IPS-20b (cell line): ENCODE results near the gene ZNF491.
"Not testable (repeated sequence)": the region's sequence is repeated elsewhere in the genome, so short reads cannot be mapped to it uniquely, and the experiment has no call there.

ENCODE experiments used
- H3K27ac ChIP-seq: one replicate; pipeline ENCODE4 v1.5.1; 2013; ENCODE audit warnings: low read length
- H3K27me3 ChIP-seq: 2 replicates; pipeline ENCODE4 v1.6.1; 2013; ENCODE audit warnings: mild to moderate bottlenecking, low read length, inconsistent platforms; ENCODE audit not compliant: insufficient read depth
- H3K36me3 ChIP-seq: 2 replicates; pipeline ENCODE4 v1.6.1; 2013; ENCODE audit warnings: low read depth, mild to moderate bottlenecking, inconsistent platforms, low read length, moderate library complexity; ENCODE audit not compliant: insufficient read depth
- H3K4me1 ChIP-seq: 2 replicates; pipeline ENCODE4 v1.6.1; 2013; ENCODE audit warnings: mild to moderate bottlenecking, control low read depth, inconsistent platforms, low read length, moderate library complexity; ENCODE audit not compliant: insufficient read depth
- H3K4me3 ChIP-seq: 2 replicates; pipeline ENCODE4 v1.5.1; 2013; ENCODE audit warnings: mild to moderate bottlenecking, low read length, inconsistent platforms
- H3K9ac ChIP-seq: 2 replicates; pipeline ENCODE4 v1.6.1; 2013; ENCODE audit warnings: low read depth, mild to moderate bottlenecking, inconsistent platforms, low read length, moderate library complexity
- H3K9me3 ChIP-seq: 2 replicates; pipeline ENCODE4 v1.6.1; 2013; ENCODE audit warnings: mild to moderate bottlenecking, low read depth, low read length, inconsistent platforms; ENCODE audit not compliant: insufficient read depth

The ZNF491 gene

GRCh38 chr19:11814029-11814699 lies 15.8 kb downstream of the ZNF491 start, which contains the start of gene ZNF440:
ZNF440 (plus strand) TSS chr19:11814273; CDS start chr19:11814448, 175 bp downstream.
- Histone ChIP-seq H3K9ac (peak within 1 kb of the TSS; percentile 68; the same call in 1 of the 2 replicates), H3K4me3 (peak within 1 kb of the TSS; percentile 85), H3K9me3 (no peaks in the 10 kb centered on the region), H3K36me3 (no peaks in the 10 kb centered on the region), H3K27me3 (peaks cover 27% of the 10 kb centered on the region), H3K4me1 (no peaks in the 10 kb centered on the region), H3K27ac (no peak within 1 kb of the TSS)

GRCh38 chr19:11814700-11815035 lies 16.3 kb downstream of the ZNF491 start:
- H3K4me1 ChIP-seq = no peaks in the 10 kb centered on the region
- no peaks in the 10 kb centered on the region for H3K9me3 ChIP-seq
- peak overlapping the region; percentile 85 for H3K4me3 ChIP-seq
- H3K9ac ChIP-seq = peak overlapping the region; percentile 68; the same call in 1 of the 2 replicates
- H3K27me3 ChIP-seq = peaks cover 27% of the 10 kb centered on the region
- no peaks in the 10 kb centered on the region for H3K36me3 ChIP-seq
- H3K27ac ChIP-seq = no peak overlapping the region

GRCh38 chr19:11821474-11822109 lies 23.3 kb downstream of the ZNF491 start:
- H3K4me3 ChIP-seq = no peak overlapping the region
- H3K27ac ChIP-seq = no peak overlapping the region
- no peak overlapping the region for H3K9ac ChIP-seq
- H3K27me3 ChIP-seq = no peaks in the 10 kb centered on the region
- H3K36me3 ChIP-seq = no peaks in the 10 kb centered on the region
- H3K4me1 ChIP-seq = no peaks in the 10 kb centered on the region
- no peaks in the 10 kb centered on the region for H3K9me3 ChIP-seq

GRCh38 chr19:11828957-11829876 lies 30.9 kb downstream of the ZNF491 start:
- H3K36me3 ChIP-seq = peaks cover 33% of the 10 kb centered on the region
- H3K9ac ChIP-seq, H3K27ac ChIP-seq, H3K4me1 ChIP-seq, H3K27me3 ChIP-seq, H3K4me3 ChIP-seq: not testable (repeated sequence)
- peaks cover 49% of the 10 kb centered on the region for H3K9me3 ChIP-seq

- Histone ChIP-seq H3K27me3 (no peaks in the 10 kb centered on the region), H3K4me1 (no peaks in the 10 kb centered on the region), H3K4me3 (peak overlapping the region; percentile 30; the same call in 1 of the 2 replicates), H3K9me3 (peaks cover 62% of the 10 kb centered on the region), H3K36me3 (peaks cover 33% of the 10 kb centered on the region), H3K9ac (no peak overlapping the region), H3K27ac (no peak overlapping the region)
Observed at GRCh38 chr19:11832253-11832912, 34.1 kb downstream of the ZNF491 start.

DNA sequence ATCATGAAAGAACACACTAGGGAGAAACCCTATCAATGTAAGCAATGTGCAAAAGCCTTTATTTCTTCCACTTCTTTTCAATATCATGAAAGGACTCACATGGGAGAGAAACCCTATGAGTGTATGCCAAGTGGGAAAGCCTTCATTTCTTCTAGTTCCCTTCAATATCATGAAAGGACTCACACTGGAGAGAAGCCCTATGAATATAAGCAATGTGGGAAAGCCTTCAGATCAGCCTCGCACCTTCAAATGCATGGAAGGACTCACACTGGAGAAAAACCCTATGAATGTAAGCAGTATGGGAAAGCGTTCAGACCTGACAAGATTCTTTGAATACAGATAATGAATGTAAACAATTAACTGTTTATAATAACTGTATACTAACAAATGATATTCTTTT lies 35.2 kb downstream of the ZNF491 start:
- no peaks in the 10 kb centered on the region for H3K27me3 ChIP-seq
- H3K36me3 ChIP-seq = peaks cover 33% of the 10 kb centered on the region

DNA sequence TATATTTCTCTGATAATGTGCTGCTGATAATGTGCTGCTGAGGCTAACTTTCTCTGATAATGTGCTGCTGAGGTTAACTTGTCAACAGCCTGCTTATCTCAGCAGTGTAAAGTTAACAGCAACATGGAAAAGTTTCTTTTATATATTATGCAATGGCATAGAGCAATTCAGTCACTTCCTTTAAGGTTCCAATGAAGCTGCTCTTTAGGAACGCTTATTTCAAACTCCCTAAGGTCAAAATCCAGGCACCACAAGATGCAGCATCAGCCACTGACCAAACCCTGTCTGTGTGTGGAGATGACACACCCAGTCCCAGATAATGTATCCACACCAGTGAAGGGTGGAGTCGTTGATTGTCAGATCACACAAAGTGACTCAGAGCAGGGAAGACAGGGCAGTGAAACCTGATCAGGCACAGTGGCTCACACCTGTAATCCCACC lies 37.3 kb downstream of the ZNF491 start:
- Histone ChIP-seq H3K9me3 (peaks cover 59% of the 10 kb centered on the region), H3K36me3 (peaks cover 30% of the 10 kb centered on the region)
- H3K4me3 ChIP-seq, H3K9ac ChIP-seq, H3K27me3 ChIP-seq, H3K27ac ChIP-seq, H3K4me1 ChIP-seq: not testable (repeated sequence)

More for the DNA sequence above, 35.2 kb downstream of the ZNF491 start:
- Histone ChIP-seq H3K9ac (no peak overlapping the region), H3K4me3 (no peak overlapping the region), H3K27ac (no peak overlapping the region), H3K9me3 (peaks cover 71% of the 10 kb centered on the region), H3K4me1 (no peaks in the 10 kb centered on the region)

DNA sequence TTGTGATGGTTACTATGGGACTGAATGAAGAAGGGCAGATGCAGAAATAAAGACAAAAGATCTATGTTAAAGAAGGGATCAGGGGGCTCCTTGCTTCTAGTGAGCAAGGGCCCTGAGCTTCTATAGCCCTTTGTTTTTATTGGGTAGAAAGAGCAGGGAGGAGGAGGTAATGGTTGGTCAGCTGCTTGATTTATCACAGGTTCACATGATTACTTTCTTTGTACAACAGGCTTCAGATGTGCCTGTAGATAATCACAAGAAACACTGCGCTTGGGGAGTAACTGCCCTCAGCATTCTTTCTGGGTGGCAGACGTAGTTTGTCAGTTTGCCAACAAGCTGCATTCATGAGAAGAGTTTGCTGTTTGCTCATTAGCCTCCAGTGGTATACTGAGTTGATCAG lies 45.4 kb downstream of the ZNF491 start:
- Histone ChIP-seq H3K27ac (no peak overlapping the region), H3K9ac (no peak overlapping the region), H3K4me1 (no peaks in the 10 kb centered on the region), H3K9me3 (peaks cover 11% of the 10 kb centered on the region; the same call in 1 of the 2 replicates), H3K4me3 (no peak overlapping the region), H3K36me3 (no peaks in the 10 kb centered on the region), H3K27me3 (no peaks in the 10 kb centered on the region)

DNA sequence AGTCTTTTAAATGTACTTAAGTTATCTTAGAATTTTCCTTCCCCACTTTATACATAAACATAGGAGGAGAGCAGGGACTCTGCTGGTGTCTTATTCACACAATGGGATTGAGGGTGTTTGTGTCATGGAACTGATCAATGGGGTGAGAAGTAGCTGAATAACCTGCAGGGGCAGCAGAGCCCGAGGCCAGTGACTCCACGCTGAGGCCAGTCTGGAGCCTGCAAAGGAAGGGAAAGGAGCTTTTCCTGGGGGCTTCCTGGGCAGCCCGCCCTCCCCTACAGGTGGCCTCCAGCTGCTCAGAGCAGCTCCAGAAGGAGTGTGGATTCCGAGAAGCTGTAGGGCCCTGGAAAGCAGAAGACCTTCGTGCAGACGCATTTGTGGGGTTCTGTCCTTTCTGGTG lies 49.3 kb downstream of the ZNF491 start:
- not testable (repeated sequence) for H3K4me1 ChIP-seq, H3K9me3 ChIP-seq, H3K9ac ChIP-seq, H3K36me3 ChIP-seq, H3K4me3 ChIP-seq, H3K27me3 ChIP-seq, H3K27ac ChIP-seq

GRCh38 chr19:11848200-11848593 lies 49.9 kb downstream of the ZNF491 start:
- no peak overlapping the region for H3K4me3 ChIP-seq
- no peak overlapping the region for H3K27ac ChIP-seq
- peaks cover 2% of the 10 kb centered on the region; the same call in 1 of the 2 replicates for H3K9me3 ChIP-seq
- no peaks in the 10 kb centered on the region for H3K4me1 ChIP-seq
- no peaks in the 10 kb centered on the region for H3K36me3 ChIP-seq
- no peaks in the 10 kb centered on the region for H3K27me3 ChIP-seq
- no peak overlapping the region for H3K9ac ChIP-seq
